Fibroblast of skin of back (primary cell): ENCODE results near the gene SBNO2. TPM values are rescaled to one million over a fixed set of nuclear protein-coding genes. Genes with fewer than 3 reads are reported as not detected.
"Not testable (repeated sequence)": the region's sequence is repeated elsewhere in the genome, so short reads cannot be mapped to it uniquely, and the experiment has no call there.

Source experiments
- DNase-seq: peaks from one replicate; pipeline ENCODE4 v3.0.0-alpha.2; 2013
- polyA plus RNA-seq, 2 experiments: library from polyadenylated mRNA; unstranded; fragments of 120-200 nt; gene quantifications; one replicate each; pipeline ENCODE4 v1.2.1, GENCODE V29; 2013; ENCODE audit not compliant: insufficient read length in 2 of 2

The SBNO2 gene
- polyA plus RNA-seq (2013, experiment 1 of 2; ENCODE audit: insufficient read length): 32.4 TPM
- 27.9 TPM for polyA plus RNA-seq (2013, experiment 2 of 2; ENCODE audit: insufficient read length)

DNA sequence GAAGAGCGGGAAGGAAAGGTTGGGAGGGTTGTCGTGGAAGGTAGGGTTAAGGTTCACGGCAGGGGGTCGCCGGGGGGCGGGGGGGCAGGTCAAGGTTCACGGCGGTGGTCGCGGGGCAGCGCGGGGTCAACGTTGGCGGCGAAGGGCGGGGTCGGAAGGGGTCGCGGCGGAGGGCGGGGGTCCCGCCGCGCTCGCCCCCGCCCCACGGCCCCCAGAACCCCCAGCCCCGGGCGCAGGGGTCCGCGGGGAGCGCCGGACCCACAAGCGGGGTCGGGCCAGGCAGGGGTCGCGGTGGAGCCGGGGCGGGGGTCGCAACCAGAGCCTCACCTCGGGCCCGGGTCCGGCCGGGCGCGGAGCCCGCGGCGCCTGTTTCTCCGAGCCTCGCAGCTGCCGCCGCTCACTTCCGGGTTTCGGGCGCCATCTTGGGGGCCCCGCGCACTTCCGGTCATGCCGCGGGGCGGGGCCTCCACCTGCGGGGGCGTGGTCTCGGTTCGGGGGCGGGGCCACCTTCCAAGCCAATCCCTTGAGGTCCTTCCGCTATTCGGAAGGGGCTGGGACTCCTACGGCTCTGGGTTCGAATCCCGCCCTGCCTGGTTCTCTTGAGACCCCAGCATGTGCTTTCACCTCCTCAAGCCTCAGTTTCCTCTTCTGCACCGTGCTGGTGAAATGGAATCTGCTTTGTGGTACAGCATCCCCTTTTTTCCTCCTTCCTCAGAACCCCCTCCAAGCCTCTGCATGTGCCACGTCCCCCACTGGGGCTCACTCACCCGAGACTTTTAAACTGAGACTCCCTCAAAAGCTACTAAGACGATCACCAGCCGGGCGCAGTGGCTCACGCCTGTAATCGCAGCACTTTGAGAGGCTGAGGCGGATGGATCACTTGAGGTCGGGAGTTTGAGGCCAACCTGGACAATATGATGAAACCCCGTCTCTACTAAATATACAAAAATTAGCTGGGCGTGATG lies at the start of gene SBNO2:
TSS of gene SBNO2 (minus strand) at position 424 of the 965 bp plus-strand sequence. CDS start 19,992 bp downstream, outside the sequence.
- DNase-seq: peak; percentile 86

DNA sequence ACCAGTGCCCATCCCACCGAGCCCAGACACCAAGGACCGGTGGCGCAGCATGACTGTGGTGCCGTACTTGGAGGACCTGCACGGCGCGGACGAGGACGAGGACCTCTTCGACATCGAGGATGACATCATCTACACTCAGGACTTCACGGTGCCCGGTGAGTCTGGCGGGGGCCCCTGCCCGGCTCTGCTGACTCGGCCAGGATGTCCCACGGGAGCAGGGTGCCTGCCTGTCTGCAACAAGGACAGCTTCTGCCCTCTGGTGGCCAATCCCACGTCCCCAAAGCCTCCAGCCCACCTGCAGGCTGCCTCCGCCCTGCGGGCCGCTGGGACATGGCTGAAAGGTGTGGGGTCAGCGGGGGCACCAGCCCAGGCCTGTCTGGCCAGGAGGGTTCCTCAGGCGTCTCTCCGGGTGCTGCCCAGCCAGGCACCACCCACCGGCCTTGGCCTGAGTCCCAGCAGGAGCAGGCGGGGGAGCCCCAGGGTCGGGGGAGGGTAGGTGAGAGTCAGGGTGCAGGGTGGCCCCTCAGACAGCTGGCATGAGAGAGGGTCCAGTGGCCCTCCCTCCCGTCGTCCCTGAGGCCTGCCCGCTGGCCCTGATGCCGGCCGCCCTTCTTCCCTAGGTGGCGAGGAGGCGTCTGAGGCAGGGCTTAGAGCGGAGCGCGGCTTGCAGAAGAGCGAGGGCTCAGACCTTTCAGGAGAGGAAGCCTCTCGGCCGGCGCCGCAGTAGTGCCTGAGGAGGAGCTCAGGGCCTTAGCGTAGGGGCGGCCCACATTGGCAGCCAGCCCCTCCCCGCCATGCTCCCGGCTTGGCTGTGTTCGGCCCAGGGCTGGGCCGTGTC lies 49.2 kb upstream of the SBNO2 start:
- DNase-seq: peak; percentile 46

DNA sequence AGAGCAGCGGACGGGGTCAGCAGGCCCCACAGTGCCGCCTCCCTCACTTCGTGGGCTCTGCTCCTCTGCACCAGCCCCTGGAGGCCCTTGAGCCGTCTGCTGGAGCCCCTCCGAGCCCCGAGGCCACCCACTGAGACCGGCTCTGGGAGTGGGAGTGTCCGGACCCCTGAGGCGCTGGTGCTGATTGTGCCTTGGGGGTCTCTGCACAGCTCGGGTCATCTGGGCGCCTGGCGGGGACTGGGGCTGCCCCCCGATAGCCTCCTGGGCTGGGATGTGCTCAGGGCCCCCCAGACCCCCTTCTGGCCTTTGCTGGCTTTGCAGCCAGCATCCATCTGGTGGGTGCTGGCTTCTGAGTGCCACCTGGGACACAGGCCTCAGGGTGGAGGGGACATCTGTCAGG lies 48.3 kb upstream of the SBNO2 start:
- DNase-seq: no peak

GRCh38 chr19:1221904-1222255 lies 47.8 kb upstream of the SBNO2 start:
- no peak for DNase-seq

DNA sequence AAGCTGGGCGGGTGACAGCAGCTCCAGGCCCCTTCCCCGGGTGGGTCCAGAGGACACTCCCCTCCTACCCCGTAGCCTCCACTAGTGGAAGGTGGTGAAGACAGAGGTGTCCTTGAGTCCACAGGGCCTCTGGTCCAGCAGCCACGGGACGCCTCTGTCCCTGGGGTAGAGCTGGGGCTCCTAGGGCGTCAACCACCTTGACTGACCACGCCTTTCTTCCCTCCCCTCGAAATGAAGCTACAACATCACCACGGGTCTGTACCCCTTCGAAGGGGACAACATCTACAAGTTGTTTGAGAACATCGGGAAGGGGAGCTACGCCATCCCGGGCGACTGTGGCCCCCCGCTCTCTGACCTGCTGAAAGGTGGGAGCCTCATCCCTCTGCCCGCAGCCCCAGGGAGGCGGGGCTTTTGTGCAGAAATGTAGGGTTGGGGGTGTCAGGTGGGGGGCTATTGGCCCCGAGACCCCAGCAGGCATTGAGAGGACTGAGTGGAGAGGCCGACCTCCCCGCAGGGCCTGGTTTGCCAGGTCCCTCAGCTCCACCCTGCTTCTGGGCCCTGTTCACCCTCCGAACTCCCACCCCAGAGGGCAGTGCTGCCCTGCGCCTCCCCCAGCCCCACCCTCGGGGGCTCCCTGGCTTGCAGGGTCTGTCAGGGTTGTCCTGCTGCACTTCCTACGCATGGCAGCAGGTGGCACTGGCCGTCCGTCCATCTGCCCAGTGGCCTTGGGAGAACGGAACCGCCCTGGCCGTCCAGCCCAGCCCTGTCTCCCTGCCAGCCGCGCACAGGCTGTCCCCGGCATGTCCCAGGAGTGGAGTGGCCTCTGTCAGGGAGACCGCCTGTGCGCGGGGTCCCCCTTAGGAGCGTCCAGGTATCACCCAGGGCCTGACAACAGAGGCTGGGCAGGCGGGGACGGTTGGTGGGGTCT lies 47.2 kb upstream of the SBNO2 start:
- no peak for DNase-seq

DNA sequence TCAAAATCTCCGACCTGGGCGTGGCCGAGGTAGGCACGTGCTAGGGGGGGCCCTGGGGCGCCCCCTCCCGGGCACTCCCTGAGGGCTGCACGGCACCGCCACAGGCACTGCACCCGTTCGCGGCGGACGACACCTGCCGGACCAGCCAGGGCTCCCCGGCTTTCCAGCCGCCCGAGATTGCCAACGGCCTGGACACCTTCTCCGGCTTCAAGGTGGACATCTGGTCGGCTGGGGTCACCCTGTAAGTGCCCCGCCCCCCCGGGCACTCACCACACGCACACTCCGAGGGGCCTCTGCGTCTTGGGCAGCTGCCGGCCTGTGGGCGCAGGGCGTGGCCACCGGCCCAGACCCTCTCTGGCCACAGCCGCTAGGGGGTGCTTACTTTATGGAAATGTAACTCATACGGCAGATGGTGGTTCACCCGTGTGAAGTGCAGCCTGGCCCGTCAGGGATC lies 46.4 kb upstream of the SBNO2 start:
- DNase-seq: no peak

DNA sequence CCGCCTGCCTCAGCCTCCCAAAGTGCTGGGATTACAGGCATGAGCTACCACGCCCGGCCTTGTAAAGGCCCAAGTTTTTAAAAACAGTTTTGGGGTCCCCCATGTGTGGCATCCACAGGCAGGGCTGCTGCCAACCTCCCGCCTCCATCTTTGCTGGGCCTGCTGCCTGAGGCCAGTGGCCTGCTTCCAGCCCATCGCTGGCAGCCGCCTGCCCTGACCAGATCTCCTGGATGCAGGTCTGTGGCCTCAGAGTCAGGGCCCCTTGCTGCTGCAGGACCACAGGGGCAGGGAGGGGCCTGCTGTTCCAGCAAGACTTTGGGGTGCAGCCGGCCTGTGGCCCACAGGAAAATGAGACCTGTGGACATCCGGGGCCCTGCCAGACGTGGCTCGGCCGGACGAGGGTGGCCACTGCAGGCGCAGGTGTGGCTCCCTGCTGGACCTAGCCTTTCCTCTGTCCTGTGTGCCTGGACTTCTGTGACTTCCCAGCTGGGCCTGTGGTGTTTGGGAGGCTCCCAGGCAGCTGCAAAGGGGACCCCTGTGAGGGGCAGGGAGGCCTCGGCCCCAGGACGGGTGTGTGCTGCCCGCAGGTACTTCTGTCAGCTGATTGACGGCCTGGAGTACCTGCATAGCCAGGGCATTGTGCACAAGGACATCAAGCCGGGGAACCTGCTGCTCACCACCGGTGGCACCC lies 45.9 kb upstream of the SBNO2 start:
- DNase-seq: no peak

DNA sequence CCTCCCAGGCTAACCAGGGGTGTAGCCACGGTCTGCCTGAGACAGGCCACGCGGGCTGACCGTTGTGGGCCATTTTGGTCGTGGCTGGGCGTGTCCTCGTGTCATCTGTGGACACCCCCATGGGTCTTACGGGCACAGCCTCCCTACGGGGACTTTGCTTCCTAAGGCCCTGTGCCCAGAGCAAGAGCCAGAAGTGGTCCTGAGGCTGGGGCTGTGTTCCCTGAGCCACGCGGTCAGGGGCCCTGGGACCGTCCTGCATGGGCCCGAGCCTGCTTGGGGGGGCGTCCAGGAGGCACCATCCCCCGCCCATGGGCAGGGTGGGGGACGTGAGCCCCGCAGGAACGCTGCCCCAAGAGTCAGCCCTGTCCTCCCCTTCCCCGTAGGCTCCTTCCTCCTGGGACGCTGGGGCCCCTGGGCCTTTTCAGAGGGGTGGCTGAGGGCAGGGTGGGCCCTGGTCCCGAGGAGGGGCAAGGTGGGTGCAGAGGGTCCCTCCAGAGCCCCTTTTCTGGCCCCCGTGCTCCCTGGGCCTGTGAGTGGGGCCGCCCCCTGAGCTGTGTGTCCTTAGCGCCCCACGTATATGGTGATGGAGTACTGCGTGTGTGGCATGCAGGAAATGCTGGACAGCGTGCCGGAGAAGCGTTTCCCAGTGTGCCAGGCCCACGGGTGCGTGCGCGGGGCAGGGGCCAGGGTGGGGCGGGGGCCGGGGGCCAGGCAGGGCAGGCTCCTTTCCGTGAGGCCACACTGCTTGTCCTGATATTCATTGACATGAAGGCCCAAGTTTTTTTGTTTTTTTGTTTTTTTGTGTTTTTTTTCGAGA lies 44.9 kb upstream of the SBNO2 start:
- no peak for DNase-seq

DNA sequence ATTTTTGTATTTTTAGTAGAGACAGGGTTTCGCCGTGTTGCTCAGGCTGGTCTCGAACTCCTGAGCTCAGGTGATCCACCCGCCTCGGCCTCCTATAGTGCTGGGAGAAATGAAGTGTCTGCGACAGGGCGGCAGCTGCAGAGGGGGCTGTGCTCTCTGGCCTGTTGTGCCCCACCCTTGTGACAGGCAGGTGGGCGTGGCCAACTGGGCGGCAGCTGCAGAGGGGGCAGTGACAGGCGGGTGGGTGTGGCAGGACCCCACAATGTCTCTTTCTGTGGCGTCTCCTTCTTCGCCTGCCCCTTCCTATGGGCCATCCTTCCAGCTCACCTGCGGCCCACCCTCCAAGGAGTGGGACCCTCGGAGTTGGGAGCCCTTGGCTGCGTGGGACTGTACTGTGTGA lies 43.3 kb upstream of the SBNO2 start:
- DNase-seq: no peak

DNA sequence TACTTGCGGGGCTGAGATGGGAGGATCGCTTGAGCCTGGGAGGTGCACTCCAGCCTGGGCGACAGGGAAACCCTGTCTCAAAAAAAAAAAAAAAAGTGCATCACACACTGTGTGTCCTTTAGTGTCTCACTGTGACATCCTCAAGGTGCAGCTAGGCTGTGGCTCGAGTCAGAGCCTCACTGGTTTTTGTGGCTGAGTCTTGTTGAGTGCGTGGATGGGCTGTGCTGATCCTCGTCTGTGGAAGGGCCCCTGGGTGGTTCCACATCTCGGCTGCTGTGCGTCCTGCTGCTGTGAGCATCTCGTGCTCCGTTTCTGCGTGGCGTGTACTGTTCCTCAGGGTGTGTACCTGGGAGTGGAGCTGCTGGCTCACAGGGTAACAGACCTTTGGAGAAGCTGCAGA lies 42.7 kb upstream of the SBNO2 start:
- no peak for DNase-seq

DNA sequence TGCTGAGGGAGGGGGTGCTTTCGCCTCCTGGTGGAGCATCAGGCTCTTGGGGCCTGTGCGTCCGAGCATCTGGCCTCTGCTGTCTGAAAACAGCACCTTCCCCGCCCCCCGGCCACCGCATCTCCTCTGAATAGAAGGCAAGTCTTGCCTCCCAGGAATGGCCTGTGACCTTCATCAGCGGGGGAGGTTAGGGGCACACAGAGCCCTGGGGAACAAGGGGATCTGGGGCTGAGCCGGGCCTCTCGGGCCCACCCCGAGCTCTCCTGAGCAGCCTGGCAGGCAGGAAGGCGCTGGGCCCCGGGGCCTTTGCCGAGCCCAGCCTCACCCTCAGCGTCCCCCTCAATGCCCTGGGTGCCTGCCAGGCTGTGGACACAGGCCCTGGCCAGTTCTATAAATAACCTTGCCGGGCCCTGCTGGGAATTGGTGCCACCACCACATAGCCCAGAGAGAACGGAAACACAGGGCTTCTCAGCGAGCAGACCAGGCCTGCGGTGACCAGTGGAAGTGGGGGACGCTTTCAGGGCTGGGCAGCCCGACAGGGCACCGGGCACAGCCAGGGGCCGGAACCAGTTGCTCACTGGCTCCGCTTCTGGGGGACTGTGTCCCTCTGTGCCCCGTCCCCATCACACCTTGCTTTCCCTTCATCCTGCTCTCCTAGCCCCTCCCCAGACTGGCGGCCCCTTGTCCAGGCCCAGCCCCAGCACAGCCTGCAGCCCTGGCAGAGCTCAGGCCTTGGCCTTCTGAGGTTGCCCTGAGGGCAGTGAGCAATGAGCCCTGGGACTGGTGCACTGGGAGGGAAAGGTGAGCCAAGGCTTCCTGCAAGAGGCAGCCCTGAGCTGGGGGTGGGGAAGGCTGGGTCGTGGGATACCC lies 41.0 kb upstream of the SBNO2 start:
- no peak for DNase-seq

DNA sequence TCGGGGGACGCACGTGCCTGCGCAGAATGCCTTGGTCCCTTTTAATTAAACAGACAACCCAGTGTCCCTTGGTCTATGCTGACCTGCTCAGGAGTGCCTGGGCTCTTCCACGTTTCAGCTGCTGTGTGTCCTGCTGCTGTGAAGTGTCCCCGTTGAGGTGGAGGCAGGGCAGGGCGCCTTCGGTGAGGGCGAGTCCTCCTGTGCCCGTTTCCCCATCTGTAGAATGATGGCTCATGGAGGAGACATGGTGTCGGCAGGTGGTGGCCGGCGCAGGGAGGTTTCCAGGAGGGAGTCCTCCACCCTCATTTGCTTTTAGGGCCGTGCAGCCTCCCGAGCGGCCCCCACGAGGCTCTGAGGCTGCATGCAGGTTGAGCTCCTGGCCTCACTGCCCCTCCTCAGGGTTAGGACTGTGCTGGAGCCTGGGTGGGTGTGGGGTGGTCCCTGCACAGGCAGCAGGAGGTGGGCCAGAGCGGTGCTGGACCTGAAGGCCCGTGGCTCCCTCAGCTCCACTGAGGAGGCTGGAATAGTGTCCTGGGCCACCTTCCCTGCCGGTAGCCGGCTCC lies 40.3 kb upstream of the SBNO2 start:
- DNase-seq: no peak

- peak; percentile 51 for DNase-seq
Observed at GRCh38 chr19:1213391-1214286, 39.6 kb upstream of the SBNO2 start.

DNA sequence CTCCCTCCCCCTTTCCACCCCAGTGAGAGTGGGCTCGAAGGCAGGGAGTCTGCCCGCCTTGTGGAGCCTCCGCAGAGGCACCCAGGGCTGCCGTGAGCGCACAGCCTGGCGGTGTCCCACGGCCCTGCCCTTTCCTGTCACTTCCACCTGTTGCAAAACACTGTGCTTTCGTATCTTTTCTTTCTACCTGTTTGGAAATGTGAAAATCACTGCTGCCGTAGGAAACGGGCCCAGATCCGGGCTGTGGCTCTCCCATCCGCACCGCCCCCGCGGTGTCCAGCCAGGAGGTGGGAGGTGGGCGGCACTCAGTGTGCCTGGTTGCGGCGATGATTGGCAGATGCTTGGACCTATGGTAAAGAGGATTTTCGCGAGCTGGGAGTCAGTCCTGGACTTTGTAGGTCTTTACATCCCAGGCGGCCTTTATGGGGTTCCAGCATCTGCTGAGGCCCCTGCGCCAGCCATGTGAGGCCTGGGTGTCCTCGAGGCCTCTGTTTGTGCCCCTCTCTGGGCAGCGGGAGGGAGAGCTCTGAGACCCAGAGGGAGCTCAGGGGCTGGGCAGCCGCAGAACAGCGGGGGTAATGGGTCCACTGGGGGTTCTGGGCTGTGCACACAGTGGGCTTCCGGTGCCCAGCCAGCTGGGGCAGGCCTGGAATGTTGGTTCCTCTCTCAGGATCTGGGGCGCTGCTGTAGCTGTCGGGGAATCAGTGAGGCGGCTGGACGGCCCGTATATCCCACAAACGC lies 37.6 kb upstream of the SBNO2 start:
- no peak for DNase-seq

DNA sequence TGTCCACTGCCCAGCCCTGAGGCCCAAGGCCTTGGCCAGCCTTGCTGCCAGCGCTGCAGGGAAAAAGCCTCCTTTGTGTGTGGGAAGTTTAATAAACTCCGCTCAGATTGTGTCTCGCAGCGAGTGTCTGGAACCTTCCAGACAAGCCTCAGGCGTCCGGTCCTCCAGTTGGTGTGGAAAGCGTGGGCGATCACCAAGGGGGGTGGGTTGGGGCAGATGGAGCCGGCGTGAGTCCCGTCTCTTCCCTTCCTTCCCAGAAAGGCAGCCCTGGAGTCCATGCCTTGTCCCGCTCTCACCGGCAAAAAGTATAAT lies 36.1 kb upstream of the SBNO2 start:
- no peak for DNase-seq

DNA sequence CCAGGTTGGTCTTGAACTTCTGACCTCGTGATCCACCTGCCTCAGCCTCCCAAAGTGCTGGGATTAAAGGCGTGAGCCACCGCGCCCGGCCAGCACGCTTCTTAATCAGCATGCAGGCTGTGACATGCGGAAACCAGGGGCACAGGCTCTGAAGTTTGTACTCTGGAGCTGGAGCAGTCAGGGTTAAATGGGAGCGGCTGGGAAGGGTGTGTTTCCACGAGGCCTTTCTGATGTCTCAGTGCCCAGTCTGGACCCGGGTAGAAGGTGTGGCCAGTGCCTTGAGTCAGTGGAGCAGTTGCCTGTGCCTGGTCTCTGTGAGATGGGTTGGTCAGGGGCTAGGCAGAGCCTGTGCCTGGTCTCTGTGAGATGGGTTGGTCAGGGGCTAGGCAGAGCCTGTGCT lies 34.8 kb upstream of the SBNO2 start:
- DNase-seq: not testable (repeated sequence)

DNA sequence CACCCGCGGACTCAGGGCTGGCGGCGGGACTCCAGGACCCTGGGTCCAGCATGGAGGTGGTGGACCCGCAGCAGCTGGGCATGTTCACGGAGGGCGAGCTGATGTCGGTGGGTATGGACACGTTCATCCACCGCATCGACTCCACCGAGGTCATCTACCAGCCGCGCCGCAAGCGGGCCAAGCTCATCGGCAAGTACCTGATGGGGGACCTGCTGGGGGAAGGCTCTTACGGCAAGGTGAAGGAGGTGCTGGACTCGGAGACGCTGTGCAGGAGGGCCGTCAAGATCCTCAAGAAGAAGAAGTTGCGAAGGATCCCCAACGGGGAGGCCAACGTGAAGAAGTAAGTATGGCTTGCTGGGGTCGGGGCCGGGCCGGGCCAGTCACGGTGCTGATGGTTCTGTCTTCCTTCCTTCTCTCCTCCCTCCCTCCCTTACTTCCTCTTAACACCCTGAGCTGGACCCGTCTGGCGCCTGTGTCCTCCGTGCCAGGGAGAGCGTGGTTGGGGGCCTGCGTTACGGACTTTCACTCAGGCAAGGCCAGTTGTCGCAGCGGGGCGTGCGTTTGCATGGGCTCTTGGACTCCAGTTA lies 32.9 kb upstream of the SBNO2 start:
- no peak for DNase-seq
